GM18951 (cell line): ENCODE data around the gene KDSR.

ENCODE experiments used
- POLR2A ChIP-seq: IDR thresholded peaks from 4 replicates; pipeline ENCODE4 v1.6.1; 2011; ENCODE audit warnings: mild to moderate bottlenecking; ENCODE audit not compliant: insufficient read length, insufficient read depth; ENCODE audit errors: extremely low read depth
- in situ Hi-C: fragments of 300-500 bp; cut with MboI; formaldehyde crosslinking; loops from one replicate; pipeline ENCODE4 v1.12.0; 2022; ENCODE audit warnings: low sequenced_read_pairs, mixed read lengths, inconsistent platforms; ENCODE audit not compliant: unreplicated experiment

Gene KDSR

GRCh38 chr18:63346480-63347183 lies 20.4 kb downstream of the KDSR start:
- in situ Hi-C loops, result loop anchor here (25.0 kb wide), 1 partner anchor 634 kb away; the partner anchor contains the start of gene PHLPP1
- no peak for TF ChIP-seq POLR2A

GRCh38 chr18:63346031-63346430 lies 21.0 kb downstream of the KDSR start:
- in situ Hi-C loops, result loop anchor here (25.0 kb wide), 1 partner anchor 634 kb away; the partner anchor contains the start of gene PHLPP1
- no peak for TF ChIP-seq POLR2A

- no peak for TF ChIP-seq POLR2A
- in situ Hi-C loops, result loop anchor here (25.0 kb wide), 1 partner anchor 633 kb away; the partner anchor contains the start of gene PHLPP1
These were observed 22.1 kb downstream of the KDSR start for GRCh38 chr18:63344918-63345317.

GRCh38 chr18:63344263-63344662 lies 22.7 kb downstream of the KDSR start:
- TF ChIP-seq POLR2A, result no peak
- in situ Hi-C loops, result loop anchor here (25.0 kb wide), 1 partner anchor 632 kb away; the partner anchor contains the start of gene PHLPP1

- no peak for TF ChIP-seq POLR2A
- in situ Hi-C loops, result loop anchor here (25.0 kb wide), 1 partner anchor 630 kb away; the partner anchor contains the start of gene PHLPP1
These were observed 24.8 kb downstream of the KDSR start for GRCh38 chr18:63342206-63342605.

GRCh38 chr18:63339920-63340484 lies 27.0 kb downstream of the KDSR start:
- in situ Hi-C loops, result loop anchor here (25.0 kb wide), 1 partner anchor 628 kb away; the partner anchor contains the start of gene PHLPP1
- no peak for TF ChIP-seq POLR2A

- in situ Hi-C loops, result loop anchor here (25.0 kb wide), 1 partner anchor 624 kb away; the partner anchor contains the start of gene PHLPP1
- TF ChIP-seq POLR2A, result no peak
These were observed 30.5 kb downstream of the KDSR start for GRCh38 chr18:63336366-63337099.

- in situ Hi-C loops, result loop anchor here (25.0 kb wide), 1 partner anchor 619 kb away; the partner anchor contains the start of gene PHLPP1
- no peak for TF ChIP-seq POLR2A
These were observed 35.9 kb downstream of the KDSR start for GRCh38 chr18:63331105-63331504.

- in situ Hi-C loops, result loop anchor here (25.0 kb wide), 1 partner anchor 617 kb away; the partner anchor contains the start of gene PHLPP1
- TF ChIP-seq POLR2A, result no peak
These were observed 37.4 kb downstream of the KDSR start for GRCh38 chr18:63329431-63330145.

- TF ChIP-seq POLR2A, result no peak
- in situ Hi-C loops, result loop anchor here (25.0 kb wide), 1 partner anchor 614 kb away; the partner anchor contains the start of gene PHLPP1
These were observed 41.0 kb downstream of the KDSR start for GRCh38 chr18:63326011-63326410.

- in situ Hi-C loops, result loop anchor here (25.0 kb wide), 1 partner anchor 613 kb away; the partner anchor contains the start of gene PHLPP1
- TF ChIP-seq POLR2A, result no peak
These were observed 41.8 kb downstream of the KDSR start for GRCh38 chr18:63325086-63325686.

GRCh38 chr18:63322908-63323634 lies 43.9 kb downstream of the KDSR start:
- in situ Hi-C loops, result loop anchor here (5.0 kb wide), 1 partner anchor 306 kb away; no protein-coding TSS in a partner anchor
- TF ChIP-seq POLR2A, result no peak

- in situ Hi-C loops, result loop anchor here (5.0 kb wide), 1 partner anchor 305 kb away; no protein-coding TSS in a partner anchor
- no peak for TF ChIP-seq POLR2A
These were observed 44.8 kb downstream of the KDSR start for GRCh38 chr18:63322206-63322605.
